Panc1 (cell line): ENCODE data around the gene SULT6B1. TPM values are rescaled to one million over a fixed set of nuclear protein-coding genes. Genes with fewer than 3 reads are reported as not detected.

ENCODE experiments used
- ATAC-seq: fragments of 200-7000 bp; cut with Tn5 transposase; 2 replicates; pipeline ENCODE4 v1.9.1; 2020; ENCODE audit warnings: mild to moderate bottlenecking, moderate library complexity
- BruUV-seq: library from RNA; stranded (reverse); fragments of 400-500 nt; replicated peaks from 2 replicates; lab custom pipeline; 2021; lab: Mats Ljungman, UMichigan
- CTCF ChIA-PET: fragments of 300-600 bp; sonication (Branson Sonifier 250); formaldehyde crosslinking; loops from one replicate; lab custom pipeline; 2022; ENCODE audit warnings: antibody characterized with exemption; lab: Charles Lee
- POLR2A ChIA-PET: fragments of 300-600 bp; sonication (Branson Sonifier 250); formaldehyde crosslinking; loops from one replicate; lab custom pipeline; 2022; ENCODE audit warnings: antibody characterized with exemption; lab: Charles Lee
- DNase-seq: peaks from one replicate; pipeline ENCODE4 v3.0.0-alpha.2; 2010; ENCODE audit warnings: low read depth, low spot score
- H3K27ac ChIP-seq: 2 replicates; pipeline ENCODE4 v1.5.1; 2011; ENCODE audit warnings: mild to moderate bottlenecking, low read length, inconsistent platforms
- H3K27me3 ChIP-seq: fragments of 200-500 bp; sonication (Bioruptor generic); 2 replicates; pipeline ENCODE4 v1.6.0; 2014; ENCODE audit warnings: low read length, inconsistent platforms; ENCODE audit not compliant: control insufficient read depth, insufficient read depth
- H3K36me3 ChIP-seq: fragments of 200-500 bp; sonication (Bioruptor generic); 2 replicates; pipeline ENCODE4 v1.5.1; 2014; ENCODE audit warnings: inconsistent platforms, mild to moderate bottlenecking, low read length, moderate library complexity; ENCODE audit not compliant: control insufficient read depth, insufficient read depth
- H3K4me1 ChIP-seq: 2 replicates; pipeline ENCODE4 v1.5.1; 2011; ENCODE audit warnings: inconsistent platforms, mild to moderate bottlenecking, low read length, moderate library complexity; ENCODE audit not compliant: control insufficient read depth, insufficient read depth
- H3K4me3 ChIP-seq, 2 experiments: 2 replicates each; pipeline ENCODE4 v1.5.1; 2011 to 2012; ENCODE audit warnings: low read depth in 2 of 2, low read length in 2 of 2, mild to moderate bottlenecking in 2 of 2, inconsistent platforms in 1 of 2, moderate library complexity in 1 of 2
- H3K9me3 ChIP-seq: fragments of 200-500 bp; sonication (Bioruptor generic); 2 replicates; pipeline ENCODE4 v1.5.1; 2014; ENCODE audit warnings: low read depth, mild to moderate bottlenecking, inconsistent platforms, low read length, moderate library complexity; ENCODE audit not compliant: control insufficient read depth, insufficient read depth
- CTCF ChIP-seq: fragments of 450-650 bp; IDR thresholded peaks from 2 replicates; pipeline ENCODE4 v1.5.1; 2017; ENCODE audit warnings: mild to moderate bottlenecking
- POLR2AphosphoS5 ChIP-seq: IDR thresholded peaks from 2 replicates; pipeline ENCODE4 v1.6.1; 2012; ENCODE audit warnings: mild to moderate bottlenecking, low read depth, low read length, moderate library complexity
- REST ChIP-seq, 2 experiments: IDR thresholded peaks; 2 replicates each; pipeline ENCODE4 v1.6.1; 2011 to 2012; ENCODE audit warnings: low read depth in 2 of 2, control low read depth in 1 of 2, low read length in 1 of 2, mild to moderate bottlenecking in 1 of 2, moderate library complexity in 1 of 2; ENCODE audit not compliant: insufficient read depth in 1 of 2
- SIN3A ChIP-seq: IDR thresholded peaks from 2 replicates; pipeline ENCODE4 v1.6.1; 2012; ENCODE audit warnings: low read depth, mild to moderate bottlenecking, low read length, moderate library complexity, borderline replicate concordance; ENCODE audit not compliant: insufficient read depth
- TCF7L2 ChIP-seq: IDR thresholded peaks from 2 replicates; pipeline ENCODE4 v1.6.1; 2011; ENCODE audit warnings: mild to moderate bottlenecking, low read depth, low read length, inconsistent platforms
- in situ Hi-C: cut with HindIII; loops from 2 replicates; pipeline ENCODE4 v1.10.0; 2016; ENCODE audit warnings: low sequenced_read_pairs, low pct_unique_long_range_greater_than_20kb
- intact Hi-C: fragments of 100-400 bp; cut with micrococcal nuclease; formaldehyde crosslinking; loops from one replicate; pipeline ENCODE4 v1.10.0; 2022; ENCODE audit not compliant: unreplicated experiment
- total RNA-seq: library from RNA; stranded (reverse); gene quantifications from one replicate; pipeline ENCODE4 v1.2.1, GENCODE V29; 2021; ENCODE audit not compliant: unreplicated experiment

SULT6B1 gene
- total RNA-seq, 1 experiment from 2014 or later = not detected

GRCh38 chr2:37173741-37174140 is 14.7 kb downstream of the SULT6B1 start:
- Histone ChIP-seq H3K27me3 (no peaks in the 10 kb centered on the region), H3K9me3 (no peaks in the 10 kb centered on the region), H3K36me3 (no peaks in the 10 kb centered on the region), H3K4me3 (no peak overlapping the region), H3K27ac (no peak overlapping the region), H3K4me1 (no peaks in the 10 kb centered on the region)
- CTCF ChIA-PET = interaction anchor here (0.7 kb wide), 1 partner anchor 46 kb away, joined by 10 read pairs; no protein-coding TSS in a partner anchor
- in situ Hi-C loops (no loop called here), intact Hi-C loops (no loop called here)
- no TSS peak for BruUV-seq
- no peak for DNase-seq
- no peak for ATAC-seq
- POLR2A ChIA-PET = no interaction called here
- TF ChIP-seq POLR2AphosphoS5 (no peak), REST (IDR thresholded peaks at IDR 0.05; ENCODE audit: insufficient read depth in 1 of 2, low read depth in 2 of 2, low read length in 1 of 2) (no peak), SIN3A (no peak), CTCF (no peak), TCF7L2 (no peak)

- Histone ChIP-seq H3K36me3 (no peaks in the 10 kb centered on the region), H3K27ac (no peak overlapping the region), H3K4me3 (no peak overlapping the region), H3K27me3 (no peaks in the 10 kb centered on the region), H3K9me3 (no peaks in the 10 kb centered on the region), H3K4me1 (no peaks in the 10 kb centered on the region)
- POLR2A ChIA-PET = no interaction called here
- ATAC-seq (no peak), DNase-seq (no peak)
- CTCF ChIA-PET = no interaction called here
- intact Hi-C loops (no loop called here), in situ Hi-C loops (no loop called here)
- TF ChIP-seq SIN3A = no peak
- no peak for TF ChIP-seq TCF7L2
- TF ChIP-seq REST (IDR thresholded peaks at IDR 0.05; ENCODE audit: insufficient read depth in 1 of 2, low read depth in 2 of 2, low read length in 1 of 2) = no peak
- TF ChIP-seq CTCF = no peak
- TF ChIP-seq POLR2AphosphoS5 = no peak
- BruUV-seq = no TSS peak
Observed at GRCh38 chr2:37171624-37171950, 16.9 kb downstream of the SULT6B1 start.
